ENCODE data around the gene COPS2. TPM values are rescaled to one million over a fixed set of nuclear protein-coding genes. Genes with fewer than 3 reads are reported as not detected.
"Not testable (repeated sequence)": the region's sequence is repeated elsewhere in the genome, so short reads cannot be mapped to it uniquely, and the experiment has no call there.

Gene COPS2
- total and polyA plus RNA-seq, 5 experiments from 2014 or later, result 26.2 to 60.2 (median 32.4) TPM

DNA sequence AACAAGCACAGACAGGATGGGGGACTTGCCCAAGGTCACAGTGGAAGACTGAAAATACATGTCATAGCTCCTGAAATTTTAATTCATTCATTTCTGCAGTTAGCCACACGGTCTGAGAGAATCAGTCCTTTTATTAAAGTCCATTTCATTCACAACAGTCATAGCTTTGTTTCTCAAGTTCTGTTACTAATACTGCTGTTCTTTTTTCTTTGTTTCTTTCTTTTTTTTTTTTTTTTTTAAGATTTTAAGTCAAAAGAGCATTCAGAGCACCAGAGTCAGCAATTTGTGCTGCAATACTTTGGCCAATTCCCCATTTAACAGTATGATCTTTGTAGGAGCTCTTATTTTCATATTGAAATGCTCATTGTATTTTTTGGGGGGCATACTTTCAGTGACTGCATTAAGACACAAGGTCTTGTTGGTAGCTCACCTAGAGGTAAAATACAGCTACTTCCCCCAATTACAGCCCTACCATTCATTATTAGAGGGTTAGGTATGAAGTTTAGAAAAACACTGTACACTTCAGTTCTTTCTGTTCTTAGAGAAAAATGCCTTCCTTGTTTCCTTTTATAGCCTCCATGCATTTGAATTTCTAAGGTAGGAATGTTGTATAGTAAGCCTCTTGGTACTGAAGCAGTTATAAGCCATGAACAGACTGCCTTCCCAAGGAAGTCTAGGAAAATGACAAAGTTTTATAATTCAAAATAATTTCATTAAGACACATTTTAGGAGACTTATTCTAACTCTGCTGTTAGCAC lies 24.2 kb upstream of the COPS2 start:
- peaks cover 9 to 15% (median 14%) of the 10 kb centered on the region in 3 donors for H3K36me3 Mint-ChIP-seq
- no peak for DNase-seq
- no peak overlapping the region for H3K4me3 Mint-ChIP-seq
- POLR2A ChIA-PET, result interaction anchor here (0.7 kb wide), 1 partner anchor 10 kb away, joined by 3 read pairs; no protein-coding TSS in a partner anchor
- no peaks in the 10 kb centered on the region for H3K27me3 Mint-ChIP-seq
- no peak overlapping the region for H3K27ac Mint-ChIP-seq
- H3K9me3 Mint-ChIP-seq, result peaks cover 0 to 4% (median 0%) of the 10 kb centered on the region in 9 donors
- no peak for ATAC-seq
- H3K4me1 Mint-ChIP-seq, result peaks cover 15 to 30% (median 25%) of the 10 kb centered on the region in 4 donors

DNA sequence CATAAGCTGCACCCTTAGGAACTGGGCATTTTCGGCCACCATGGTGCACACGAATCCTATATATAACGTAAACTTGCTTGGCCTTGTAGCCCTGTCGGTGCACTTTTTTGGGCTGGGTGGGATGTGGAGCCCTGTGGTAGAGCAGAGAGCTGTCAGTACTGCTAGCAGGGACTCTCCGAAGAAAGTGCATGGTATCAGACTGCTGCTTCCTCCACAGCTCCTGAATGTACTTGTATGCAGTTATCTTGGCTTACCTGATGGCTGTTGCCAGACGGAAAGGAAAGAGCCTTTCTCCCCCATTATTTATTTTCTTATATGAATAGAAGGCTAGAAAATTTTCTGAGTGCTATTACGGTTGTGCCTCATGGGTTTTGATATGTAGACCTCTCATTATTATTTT lies 23.1 kb upstream of the COPS2 start:
- Mint-ChIP-seq H3K4me3 (no peak overlapping the region), H3K27ac (no peak overlapping the region), H3K4me1 (peaks cover 9 to 25% (median 20%) of the 10 kb centered on the region in 4 donors), H3K36me3 (peaks cover 7 to 9% (median 7%) of the 10 kb centered on the region in 3 donors), H3K9me3 (no peaks in the 10 kb centered on the region), H3K27me3 (no peaks in the 10 kb centered on the region)
- DNase-seq (no peak), ATAC-seq (no peak)
- POLR2A ChIA-PET, result no interaction called here

DNA sequence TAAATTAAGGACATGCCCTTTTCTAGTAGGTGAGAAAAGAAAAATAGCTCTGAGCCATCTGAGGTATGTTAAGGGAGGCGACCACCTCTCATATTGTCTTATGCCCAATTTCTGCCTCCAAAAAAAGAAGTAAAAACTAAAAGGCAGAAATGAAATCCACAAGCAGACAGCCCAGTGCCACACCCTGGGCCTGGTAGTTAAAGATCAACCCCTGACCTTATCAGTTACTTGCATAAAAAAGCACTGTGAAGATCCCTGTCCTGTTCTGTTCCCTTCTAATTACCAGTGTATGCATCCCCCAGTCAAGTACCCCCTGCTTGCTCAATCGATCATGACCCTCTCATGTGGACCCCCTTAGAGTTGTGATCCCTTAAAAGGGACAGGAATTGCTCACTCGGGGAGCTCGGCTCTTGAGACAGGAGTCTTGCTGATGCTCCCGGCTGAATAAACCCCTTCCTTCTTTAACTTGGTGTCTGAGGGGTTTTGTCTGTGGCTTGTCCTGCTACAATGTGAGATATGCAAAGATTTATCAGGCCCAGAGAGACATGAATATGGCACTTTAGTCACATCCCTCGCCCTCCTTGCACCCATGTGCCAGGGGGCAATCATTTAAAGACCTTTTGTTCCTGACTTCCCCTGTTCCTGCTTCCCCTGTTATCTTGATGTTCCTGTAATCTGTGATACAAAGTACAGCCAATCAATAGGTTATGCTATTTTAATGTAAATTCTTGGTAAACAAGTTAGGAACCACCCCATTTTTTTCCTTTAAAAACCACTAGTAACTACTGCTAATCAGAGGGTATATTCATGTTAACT lies 20.4 kb upstream of the COPS2 start:
- DNase-seq, H3K27me3 Mint-ChIP-seq, H3K4me3 Mint-ChIP-seq, ATAC-seq, POLR2A ChIA-PET, H3K9me3 Mint-ChIP-seq, H3K36me3 Mint-ChIP-seq: not testable (repeated sequence)
- H3K4me1 Mint-ChIP-seq, result peaks cover 17 to 39% (median 34%) of the 10 kb centered on the region in 4 donors
- peak overlapping the region in 1 of 10 donors; percentile 8 for H3K27ac Mint-ChIP-seq

DNA sequence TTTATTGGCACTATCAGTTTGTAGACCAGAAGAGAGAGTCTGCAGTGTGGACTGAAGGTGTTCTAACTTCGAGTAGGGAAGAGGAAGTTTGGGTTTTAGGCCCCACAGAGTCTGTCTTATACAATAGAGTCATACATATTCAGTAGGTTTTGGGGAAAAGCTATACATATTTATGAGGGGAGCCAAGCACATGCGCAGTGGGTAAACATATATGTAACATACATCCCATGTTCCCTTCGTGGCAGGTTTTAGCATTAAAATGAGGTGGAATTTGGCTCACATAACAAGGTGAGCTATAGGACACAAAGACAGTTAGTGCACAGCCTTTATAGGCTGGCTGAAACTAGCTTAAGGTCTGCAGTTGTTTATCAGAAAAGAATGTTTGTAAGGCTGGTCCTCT lies 19.5 kb upstream of the COPS2 start:
- ATAC-seq, result no peak
- Mint-ChIP-seq H3K4me3 (no peak overlapping the region), H3K27ac (peak overlapping the region in 2 of 10 donors; percentile 0 to 18), H3K9me3 (no peaks in the 10 kb centered on the region), H3K27me3 (no peaks in the 10 kb centered on the region), H3K36me3 (peaks cover 0 to 6% (median 0%) of the 10 kb centered on the region in 3 donors), H3K4me1 (peaks cover 18 to 42% (median 37%) of the 10 kb centered on the region in 4 donors)
- POLR2A ChIA-PET, result no interaction called here
- DNase-seq, result no peak

DNA sequence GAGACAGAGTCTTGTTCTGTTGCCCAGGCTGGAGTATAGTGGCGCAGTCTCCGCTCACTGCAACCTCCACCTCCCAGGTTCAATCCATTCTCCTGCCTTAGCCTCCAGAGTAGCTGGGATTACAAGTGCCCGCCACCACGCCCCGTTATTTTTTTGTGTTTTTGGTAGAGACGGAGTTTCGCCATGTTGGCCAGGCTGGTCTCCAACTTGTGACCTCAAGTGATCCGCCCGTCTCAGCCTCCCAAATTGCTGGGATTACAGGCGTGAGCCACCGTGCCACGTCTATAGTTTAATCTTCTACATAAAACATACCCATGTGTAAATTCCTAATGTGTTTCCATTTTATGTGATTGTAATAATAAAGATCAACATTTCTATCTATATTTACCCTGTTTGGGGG lies 16.4 kb upstream of the COPS2 start:
- POLR2A ChIA-PET, result interaction anchor here (0.8 kb wide), 1 partner anchor 840 kb away, joined by 3 read pairs; no protein-coding TSS in a partner anchor
- Mint-ChIP-seq H3K4me1 (peaks cover 22 to 51% (median 43%) of the 10 kb centered on the region in 4 donors), H3K4me3 (peak overlapping the region; percentile 94 to 100 (median 95)), H3K27me3 (no peaks in the 10 kb centered on the region), H3K36me3 (no peaks in the 10 kb centered on the region), H3K27ac (peak overlapping the region in 4 of 10 donors; percentile 35 to 57 (median 48)), H3K9me3 (no peaks in the 10 kb centered on the region)
- ATAC-seq (no peak), DNase-seq (no peak)

DNA sequence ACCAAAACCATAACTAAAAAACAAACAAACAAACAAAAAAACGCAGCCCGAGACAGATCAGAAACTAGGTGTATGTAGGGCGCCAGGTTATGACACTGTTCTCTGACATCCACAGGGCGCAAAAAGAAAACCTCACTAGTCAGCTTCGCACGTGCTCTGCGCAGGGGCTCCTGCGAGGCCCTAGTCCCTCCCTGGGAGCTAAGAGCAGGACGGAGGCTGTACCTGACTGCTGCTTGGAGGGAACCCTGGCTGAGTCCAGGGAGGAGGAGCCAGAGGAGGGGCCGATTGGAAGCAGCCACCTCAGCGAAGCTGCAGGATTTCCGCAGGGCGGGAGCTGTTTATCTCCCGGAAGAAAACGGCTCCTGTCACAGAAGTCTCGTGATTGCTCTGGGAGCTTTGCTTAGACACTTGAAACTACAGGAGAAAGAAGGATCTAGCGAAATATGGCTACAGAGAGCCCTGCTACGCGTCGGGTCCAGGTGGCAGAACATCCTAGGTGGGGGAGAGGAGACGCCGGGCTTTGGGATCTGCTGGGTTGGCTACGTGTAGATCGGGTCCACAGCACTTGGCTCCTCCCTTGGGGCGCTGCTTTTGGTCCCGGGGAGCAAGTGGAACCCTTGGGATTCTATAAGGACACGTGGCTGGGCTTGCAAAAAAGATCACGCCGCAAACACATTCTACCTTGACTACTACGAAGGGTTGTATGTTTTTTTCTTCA lies 14.6 kb upstream of the COPS2 start, which contains the start of gene GALK2:
GALK2 (plus strand) TSS at position 368 of the 718 bp plus-strand sequence; CDS start at position 444, 76 bp downstream.
- DNase-seq (peak; percentile 57 to 83 (median 74)), ATAC-seq (peak; percentile 95 to 97)
- POLR2A ChIA-PET, result interaction anchor here (0.9 to 1.6 kb wide), 4 partner anchors 10 to 451 kb away, joined by 3 to 34 read pairs (median 4); partner anchors contain the start of genes COPS2, DTWD1 and SECISBP2L
- H3K9me3 Mint-ChIP-seq, result no peaks in the 10 kb centered on the region
- H3K27ac Mint-ChIP-seq, result peak within 1 kb of the TSS; percentile 94 to 99 (median 96)
- peaks cover 17 to 44% (median 38%) of the 10 kb centered on the region in 4 donors for H3K4me1 Mint-ChIP-seq
- H3K36me3 Mint-ChIP-seq, result no peaks in the 10 kb centered on the region
- peak within 1 kb of the TSS; percentile 94 to 100 (median 95) for H3K4me3 Mint-ChIP-seq
- H3K27me3 Mint-ChIP-seq, result no peaks in the 10 kb centered on the region

DNA sequence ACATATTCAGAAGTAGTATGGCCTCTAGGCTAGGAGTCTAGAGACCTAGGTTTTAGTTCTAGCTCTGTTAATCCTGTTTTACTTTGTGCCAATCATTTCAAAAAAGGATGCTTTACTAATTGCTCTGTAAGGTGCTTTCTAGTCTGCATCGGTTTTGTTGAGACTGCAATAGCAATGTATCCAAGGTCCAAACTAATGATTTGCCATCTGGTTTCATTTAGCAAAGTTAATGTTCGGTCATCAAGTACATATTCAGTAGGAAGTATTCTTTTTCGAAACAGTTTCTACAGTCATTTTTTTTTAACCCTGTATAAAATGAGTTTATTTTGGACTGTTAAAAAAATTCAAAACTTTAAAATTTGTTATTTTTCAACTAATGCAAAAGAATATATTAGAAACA lies 12.6 kb upstream of the COPS2 start:
- DNase-seq, result no peak
- H3K36me3 Mint-ChIP-seq, result peaks cover 0 to 3% (median 0%) of the 10 kb centered on the region in 3 donors
- POLR2A ChIA-PET, result no interaction called here
- no peaks in the 10 kb centered on the region for H3K27me3 Mint-ChIP-seq
- peaks cover 15 to 35% (median 31%) of the 10 kb centered on the region in 4 donors for H3K4me1 Mint-ChIP-seq
- no peaks in the 10 kb centered on the region for H3K9me3 Mint-ChIP-seq
- ATAC-seq, result no peak
- H3K4me3 Mint-ChIP-seq, result no peak overlapping the region
- H3K27ac Mint-ChIP-seq, result peak overlapping the region in 1 of 10 donors; percentile 15

DNA sequence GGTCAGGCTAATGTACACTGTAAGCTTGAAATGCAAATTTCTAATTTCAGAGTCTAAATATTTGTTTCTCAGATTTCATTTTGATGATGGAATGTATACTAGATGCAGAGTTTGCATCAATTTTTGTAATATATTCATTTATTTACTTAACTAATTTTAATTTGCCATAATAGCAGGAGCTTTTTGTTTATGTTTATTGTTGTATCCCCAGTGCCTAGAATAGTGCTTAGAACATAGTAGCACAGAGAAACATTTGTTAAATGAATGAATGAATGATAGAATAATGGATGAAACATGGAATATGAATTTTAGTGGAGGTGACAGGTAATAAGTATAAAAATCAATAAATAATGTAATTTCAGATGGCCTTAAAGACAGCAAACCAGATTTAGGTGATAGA lies 9.5 kb upstream of the COPS2 start:
- POLR2A ChIA-PET, result interaction anchor here (0.7 kb wide), 1 partner anchor 9 kb away, joined by 4 read pairs; the partner anchor contains the start of gene COPS2
- ATAC-seq, result no peak

DNA sequence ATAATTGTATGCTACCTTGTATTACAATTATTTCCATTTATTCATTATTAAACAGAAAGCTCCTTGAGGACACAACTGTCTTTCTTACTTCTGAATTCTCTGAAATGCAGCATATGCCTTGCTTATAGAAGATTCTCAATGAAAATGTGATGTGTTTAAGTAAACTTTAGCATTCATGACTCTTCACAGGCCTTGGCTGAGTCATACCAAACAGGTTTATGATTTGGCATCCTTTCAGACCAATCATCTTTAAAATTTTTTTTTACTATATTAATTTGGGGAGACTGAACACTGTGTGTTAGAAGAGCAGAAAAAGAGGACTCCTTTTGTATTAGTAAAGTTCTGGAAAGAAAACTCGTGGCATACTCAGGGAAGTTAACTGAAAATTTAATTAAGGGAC lies 8.3 kb upstream of the COPS2 start:
- Mint-ChIP-seq H3K9me3 (no peaks in the 10 kb centered on the region), H3K4me3 (no peak overlapping the region), H3K27me3 (no peaks in the 10 kb centered on the region), H3K4me1 (peaks cover 0 to 2% (median 0%) of the 10 kb centered on the region in 4 donors), H3K36me3 (peaks cover 8 to 13% (median 11%) of the 10 kb centered on the region in 3 donors), H3K27ac (no peak overlapping the region)
- POLR2A ChIA-PET, result no interaction called here
- ATAC-seq (no peak), DNase-seq (no peak)

More for the DNA sequence above, 9.5 kb upstream of the COPS2 start:
- Mint-ChIP-seq H3K27me3 (no peaks in the 10 kb centered on the region), H3K9me3 (no peaks in the 10 kb centered on the region), H3K36me3 (peaks cover 8 to 13% (median 11%) of the 10 kb centered on the region in 3 donors), H3K4me1 (peaks cover 5 to 9% (median 7%) of the 10 kb centered on the region in 4 donors), H3K27ac (no peak overlapping the region), H3K4me3 (no peak overlapping the region)
- no peak for DNase-seq

DNA sequence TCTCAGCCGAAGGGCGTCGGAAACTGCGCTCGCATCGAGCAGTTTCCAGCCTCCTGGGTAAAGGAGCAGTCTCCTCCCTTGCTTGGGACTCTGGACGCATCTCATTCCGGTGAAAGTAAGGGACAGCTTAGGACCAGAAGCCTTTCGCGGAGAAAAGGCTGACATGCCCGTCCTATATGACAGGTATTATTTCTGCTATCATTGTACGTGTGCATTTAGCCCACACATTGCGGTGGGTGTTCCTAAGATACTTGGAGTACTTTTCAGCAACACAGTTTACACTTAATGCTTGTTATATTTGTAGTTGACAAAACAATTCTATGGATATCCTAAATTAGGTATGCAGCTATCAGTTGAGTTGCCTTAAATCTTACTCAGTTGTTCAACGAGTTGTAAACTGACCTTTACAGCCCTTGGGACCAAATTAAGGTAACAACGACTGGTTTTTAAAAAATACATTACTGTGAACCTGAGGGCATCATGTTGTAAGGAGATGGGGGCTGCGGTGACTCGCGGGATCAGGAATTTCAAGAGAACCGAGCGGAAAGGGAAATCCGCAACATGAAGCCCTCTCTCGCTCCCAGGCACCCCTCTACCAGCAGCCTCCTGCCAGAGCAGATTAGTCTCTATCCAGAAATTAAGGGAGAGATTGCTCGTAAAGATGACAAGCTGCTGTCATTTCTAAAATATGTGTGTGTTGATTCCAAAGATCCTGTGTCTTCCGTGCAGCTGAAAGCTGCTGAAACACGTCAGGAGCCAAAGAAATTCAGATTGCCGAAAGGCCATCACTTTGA lies 632 bp upstream of the COPS2 start:
- Mint-ChIP-seq H3K36me3 (no peaks in the 10 kb centered on the region), H3K4me1 (peaks cover 9 to 61% (median 49%) of the 10 kb centered on the region in 4 donors), H3K9me3 (no peaks in the 10 kb centered on the region)

DNA sequence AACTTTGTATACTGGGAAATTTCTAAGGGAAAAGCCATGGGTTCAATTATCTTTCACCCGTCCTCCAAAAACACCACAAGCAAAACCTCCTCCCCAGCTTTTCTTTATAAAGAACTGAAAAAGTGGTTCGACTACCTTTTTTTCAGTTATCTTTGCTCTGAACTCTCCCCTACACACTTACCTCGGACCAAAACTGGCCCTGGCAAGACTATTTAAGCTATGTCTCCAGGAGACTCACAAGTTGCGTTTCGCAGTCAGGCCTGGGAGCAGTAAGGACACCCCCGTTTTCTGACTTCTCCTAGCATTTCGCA lies 645 bp downstream of the COPS2 start:
- no peaks in the 10 kb centered on the region for H3K9me3 Mint-ChIP-seq
- H3K27ac Mint-ChIP-seq, result peak overlapping the region; percentile 85 to 100 (median 99)
- ATAC-seq (no peak), DNase-seq (no peak)
- POLR2A ChIA-PET, result interaction anchor here (2.1 to 2.8 kb wide), 4 partner anchors 15 to 466 kb away, joined by 13 to 34 read pairs (median 21); partner anchors contain the start of genes DTWD1, EID1, FAM227B and GALK2
- no peaks in the 10 kb centered on the region for H3K27me3 Mint-ChIP-seq
- H3K4me3 Mint-ChIP-seq, result peak overlapping the region; percentile 98 to 100 (median 99)
- H3K4me1 Mint-ChIP-seq, result peaks cover 9 to 67% (median 54%) of the 10 kb centered on the region in 4 donors
- peaks cover 0 to 4% (median 0%) of the 10 kb centered on the region in 3 donors for H3K36me3 Mint-ChIP-seq

More for the DNA sequence above, 632 bp upstream of the COPS2 start:
- POLR2A ChIA-PET, result interaction anchor here (0.6 to 2.8 kb wide), 9 partner anchors 8 to 1199 kb away, joined by 3 to 34 read pairs (median 7); partner anchors contain the start of genes DTWD1, EID1, FAM227B and GABPB1
- ATAC-seq, result peak in 1 of 2 donors; percentile 40
- peak overlapping the region; percentile 94 to 100 (median 99) for H3K27ac Mint-ChIP-seq
- H3K4me3 Mint-ChIP-seq, result peak overlapping the region; percentile 98 to 100 (median 99)
- H3K27me3 Mint-ChIP-seq, result no peaks in the 10 kb centered on the region
- DNase-seq, result peak in 2 of 10 donors; percentile 13 to 20

All from naive thymus-derived CD8-positive, alpha-beta T cell (primary cell).